Measurements from ENCODE around the gene FANCL.

GRCh38 chr2:58237741-58238140, 3.4 kb downstream of the FANCL start:
- TF ChIP-seq CTCF (IDR thresholded peaks at IDR 0.05) (no peak), POLR2A (IDR thresholded peaks at IDR 0.05) (no peak)

Data from Peyer's patch (tissue), 4 donors.